Panc1 (cell line): ENCODE results near the gene TNP1. TPM values are rescaled to one million over a fixed set of nuclear protein-coding genes. Genes with fewer than 3 reads are reported as not detected.

Source experiments
- ATAC-seq: fragments of 200-7000 bp; cut with Tn5 transposase; 2 replicates; pipeline ENCODE4 v1.9.1; 2020; ENCODE audit warnings: mild to moderate bottlenecking, moderate library complexity
- BruUV-seq: library from RNA; stranded (reverse); fragments of 400-500 nt; replicated peaks from 2 replicates; lab custom pipeline; 2021; lab: Mats Ljungman, UMichigan
- CTCF ChIA-PET: fragments of 300-600 bp; sonication (Branson Sonifier 250); formaldehyde crosslinking; loops from one replicate; lab custom pipeline; 2022; ENCODE audit warnings: antibody characterized with exemption; lab: Charles Lee
- POLR2A ChIA-PET: fragments of 300-600 bp; sonication (Branson Sonifier 250); formaldehyde crosslinking; loops from one replicate; lab custom pipeline; 2022; ENCODE audit warnings: antibody characterized with exemption; lab: Charles Lee
- DNase-seq: peaks from one replicate; pipeline ENCODE4 v3.0.0-alpha.2; 2010; ENCODE audit warnings: low read depth, low spot score
- H3K27ac ChIP-seq: 2 replicates; pipeline ENCODE4 v1.5.1; 2011; ENCODE audit warnings: mild to moderate bottlenecking, low read length, inconsistent platforms
- H3K27me3 ChIP-seq: fragments of 200-500 bp; sonication (Bioruptor generic); 2 replicates; pipeline ENCODE4 v1.6.0; 2014; ENCODE audit warnings: low read length, inconsistent platforms; ENCODE audit not compliant: control insufficient read depth, insufficient read depth
- H3K36me3 ChIP-seq: fragments of 200-500 bp; sonication (Bioruptor generic); 2 replicates; pipeline ENCODE4 v1.5.1; 2014; ENCODE audit warnings: inconsistent platforms, mild to moderate bottlenecking, low read length, moderate library complexity; ENCODE audit not compliant: control insufficient read depth, insufficient read depth
- H3K4me1 ChIP-seq: 2 replicates; pipeline ENCODE4 v1.5.1; 2011; ENCODE audit warnings: inconsistent platforms, mild to moderate bottlenecking, low read length, moderate library complexity; ENCODE audit not compliant: control insufficient read depth, insufficient read depth
- H3K4me3 ChIP-seq, 2 experiments: 2 replicates each; pipeline ENCODE4 v1.5.1; 2011 to 2012; ENCODE audit warnings: low read depth in 2 of 2, low read length in 2 of 2, mild to moderate bottlenecking in 2 of 2, inconsistent platforms in 1 of 2, moderate library complexity in 1 of 2
- H3K9me3 ChIP-seq: fragments of 200-500 bp; sonication (Bioruptor generic); 2 replicates; pipeline ENCODE4 v1.5.1; 2014; ENCODE audit warnings: low read depth, mild to moderate bottlenecking, inconsistent platforms, low read length, moderate library complexity; ENCODE audit not compliant: control insufficient read depth, insufficient read depth
- CTCF ChIP-seq: fragments of 450-650 bp; IDR thresholded peaks from 2 replicates; pipeline ENCODE4 v1.5.1; 2017; ENCODE audit warnings: mild to moderate bottlenecking
- POLR2AphosphoS5 ChIP-seq: IDR thresholded peaks from 2 replicates; pipeline ENCODE4 v1.6.1; 2012; ENCODE audit warnings: mild to moderate bottlenecking, low read depth, low read length, moderate library complexity
- REST ChIP-seq, 2 experiments: IDR thresholded peaks; 2 replicates each; pipeline ENCODE4 v1.6.1; 2011 to 2012; ENCODE audit warnings: low read depth in 2 of 2, control low read depth in 1 of 2, low read length in 1 of 2, mild to moderate bottlenecking in 1 of 2, moderate library complexity in 1 of 2; ENCODE audit not compliant: insufficient read depth in 1 of 2
- SIN3A ChIP-seq: IDR thresholded peaks from 2 replicates; pipeline ENCODE4 v1.6.1; 2012; ENCODE audit warnings: low read depth, mild to moderate bottlenecking, low read length, moderate library complexity, borderline replicate concordance; ENCODE audit not compliant: insufficient read depth
- TCF7L2 ChIP-seq: IDR thresholded peaks from 2 replicates; pipeline ENCODE4 v1.6.1; 2011; ENCODE audit warnings: mild to moderate bottlenecking, low read depth, low read length, inconsistent platforms
- in situ Hi-C: cut with HindIII; loops from 2 replicates; pipeline ENCODE4 v1.10.0; 2016; ENCODE audit warnings: low sequenced_read_pairs, low pct_unique_long_range_greater_than_20kb
- intact Hi-C: fragments of 100-400 bp; cut with micrococcal nuclease; formaldehyde crosslinking; loops from one replicate; pipeline ENCODE4 v1.10.0; 2022; ENCODE audit not compliant: unreplicated experiment
- total RNA-seq: library from RNA; stranded (reverse); gene quantifications from one replicate; pipeline ENCODE4 v1.2.1, GENCODE V29; 2021; ENCODE audit not compliant: unreplicated experiment

Gene TNP1
- total RNA-seq, 1 experiment from 2014 or later: not detected

- BruUV-seq: no TSS peak
- intact Hi-C loops (no loop called here), in situ Hi-C loops (no loop called here)
- no peaks in the 10 kb centered on the region for H3K9me3 ChIP-seq
- H3K4me3 ChIP-seq: no peak overlapping the region
- POLR2A ChIA-PET: interaction anchor here (0.6 kb wide), 1 partner anchor 73 kb away, joined by 3 read pairs; no protein-coding TSS in a partner anchor
- ATAC-seq: no peak
- no peak overlapping the region for H3K27ac ChIP-seq
- no peak for DNase-seq
- TF ChIP-seq CTCF: no peak
- TF ChIP-seq TCF7L2: no peak
- no peak for TF ChIP-seq SIN3A
- no peak for TF ChIP-seq POLR2AphosphoS5
- TF ChIP-seq REST (IDR thresholded peaks at IDR 0.05; ENCODE audit: insufficient read depth in 1 of 2, low read depth in 2 of 2, low read length in 1 of 2): no peak
- CTCF ChIA-PET: no interaction called here
- no peaks in the 10 kb centered on the region for H3K4me1 ChIP-seq
- no peaks in the 10 kb centered on the region for H3K36me3 ChIP-seq
- no peaks in the 10 kb centered on the region; the same call in 1 of the 2 replicates for H3K27me3 ChIP-seq
Observed at GRCh38 chr2:216810399-216811160, 49.3 kb downstream of the TNP1 start.

Other genes starting within 250 kb of the TNP1 start
- 54.8 TPM for gene IGFBP2, start 226.6 kb downstream of the TNP1 start, total RNA-seq
- 1.9 TPM for gene IGFBP5, start 164.5 kb downstream of the TNP1 start, total RNA-seq